Limb (tissue), 2 donors: ENCODE data around the gene WDR3.
A peak's percentile ranks its signal among the peaks of the same experiment; 100 is the strongest.
"Not testable (repeated sequence)": the region's sequence is repeated elsewhere in the genome, so short reads cannot be mapped to it uniquely, and the experiment has no call there.

Experiments used
- DNase-seq, 2 donors: peaks; one replicate each; pipeline ENCODE4 v3.0.0-alpha.2; 2016; ENCODE audit errors: extremely low spot score in 2 of 2

The WDR3 gene

DNA sequence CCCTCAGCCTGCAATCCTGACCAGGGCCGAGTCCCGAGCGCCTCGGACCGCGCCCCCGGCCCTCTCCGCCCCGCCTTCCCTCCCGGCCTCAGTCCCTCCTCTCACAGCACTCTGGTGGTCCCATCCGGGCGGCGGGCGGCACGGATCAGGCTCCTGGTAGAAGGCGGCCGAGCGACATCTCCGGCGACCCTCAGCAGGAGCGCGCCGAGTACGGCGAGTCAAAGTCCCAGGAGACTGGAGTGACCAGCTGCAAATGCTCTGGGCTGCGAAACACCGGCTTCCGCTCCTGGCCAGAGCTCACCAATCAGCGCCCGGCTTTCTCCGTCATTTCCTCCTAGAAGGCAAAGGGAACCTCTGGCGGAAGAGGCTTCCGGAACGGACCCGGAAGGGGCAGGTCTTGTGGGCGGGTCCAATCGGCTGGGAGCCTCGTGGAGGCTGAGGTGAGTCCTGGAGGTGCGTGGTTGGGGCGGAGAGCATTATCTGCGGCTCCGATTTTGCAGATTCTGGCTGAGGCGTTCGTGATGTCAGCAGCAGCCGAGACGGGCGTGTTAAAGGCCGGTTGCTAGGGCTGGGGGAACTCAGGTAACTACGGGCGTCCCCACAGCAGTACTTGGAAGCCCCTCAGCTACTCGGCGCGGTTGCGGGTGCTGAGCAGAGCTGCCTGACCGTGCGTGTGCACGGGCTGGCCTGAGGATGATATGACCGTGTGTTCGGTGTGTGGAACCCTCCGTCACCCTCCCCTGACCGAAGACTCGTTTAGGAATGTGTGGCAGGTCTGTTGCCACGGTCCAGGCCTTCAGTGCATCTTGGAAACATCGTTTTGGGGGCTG lies at the start of gene WDR3, which contains the start of gene GDAP2:
TSS of gene WDR3 (plus strand) at position 397 of the 830 bp plus-strand sequence. CDS start 3,581 bp downstream, outside the sequence.
TSS of gene GDAP2 (minus strand) at position 279 of the 830 bp plus-strand sequence. CDS start 9,264 bp downstream, outside the sequence.
- DNase-seq = peak; percentile 95 to 96

DNA sequence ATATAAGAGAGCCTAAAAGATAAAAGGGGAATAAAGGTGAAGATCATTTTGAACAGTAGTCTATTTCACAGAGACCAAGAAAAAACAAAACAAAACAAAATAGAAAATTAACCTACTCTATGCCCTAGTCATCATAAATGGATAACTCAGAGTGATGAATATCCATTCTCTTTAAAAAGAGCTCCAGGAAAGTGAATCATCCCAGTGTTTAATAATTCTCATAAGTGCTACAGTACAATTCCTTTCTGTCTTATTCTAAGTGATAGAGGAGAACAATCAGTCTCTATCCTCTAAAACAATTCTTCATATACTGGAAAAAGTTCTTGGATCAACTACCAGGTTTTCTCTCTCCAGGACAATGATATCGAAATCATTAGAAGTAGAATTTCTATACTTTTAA lies 45.9 kb upstream of the WDR3 start:
- DNase-seq = no peak

DNA sequence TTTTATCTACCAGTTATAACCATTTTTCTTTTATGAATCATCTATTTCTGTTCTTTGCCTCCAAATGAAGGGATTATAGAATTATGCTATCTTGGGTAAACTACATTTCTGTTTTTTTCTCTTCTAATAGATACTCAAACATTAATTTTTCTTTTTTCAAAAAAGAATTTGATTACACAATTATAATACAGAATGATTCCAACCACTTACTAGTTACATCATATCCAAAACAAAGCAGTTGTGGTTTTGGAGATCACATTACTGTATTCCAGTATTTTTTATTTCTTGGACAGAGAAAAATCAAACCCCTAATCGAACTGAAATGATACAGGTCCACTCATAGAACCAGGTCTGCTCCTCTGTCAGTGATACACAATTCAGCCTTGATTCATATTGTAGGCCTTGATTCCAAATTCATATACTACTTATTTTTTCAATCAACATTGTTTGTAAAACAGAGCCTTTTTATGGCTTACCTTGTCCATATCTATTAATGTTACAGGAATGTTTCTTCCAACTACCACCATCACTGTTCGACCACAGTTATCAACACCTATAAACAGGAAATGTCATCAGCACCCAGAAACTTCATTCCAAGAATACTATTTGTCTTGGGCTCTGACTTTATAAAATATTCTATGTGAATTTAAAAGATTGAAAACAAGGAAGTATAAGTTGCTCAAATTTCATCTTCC lies 43.3 kb upstream of the WDR3 start:
- no peak for DNase-seq

DNA sequence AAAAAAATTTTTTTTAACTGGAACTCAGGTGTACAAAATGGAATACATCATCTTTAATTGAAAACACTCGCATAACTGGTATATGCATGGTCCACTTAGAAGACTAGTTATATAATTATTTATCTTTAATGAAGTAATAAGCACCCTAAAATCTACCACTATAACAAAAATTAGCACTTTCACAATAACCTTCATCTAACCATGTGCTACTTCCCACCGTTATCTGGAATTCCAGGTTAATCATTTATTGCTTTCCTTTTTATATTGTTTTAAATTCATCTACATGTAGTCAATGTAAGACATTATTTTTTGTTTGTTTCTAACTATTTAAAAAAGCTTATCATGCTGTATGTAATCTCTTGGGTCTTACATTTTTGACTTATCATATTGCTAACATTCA lies 39.1 kb upstream of the WDR3 start:
- no peak for DNase-seq

DNA sequence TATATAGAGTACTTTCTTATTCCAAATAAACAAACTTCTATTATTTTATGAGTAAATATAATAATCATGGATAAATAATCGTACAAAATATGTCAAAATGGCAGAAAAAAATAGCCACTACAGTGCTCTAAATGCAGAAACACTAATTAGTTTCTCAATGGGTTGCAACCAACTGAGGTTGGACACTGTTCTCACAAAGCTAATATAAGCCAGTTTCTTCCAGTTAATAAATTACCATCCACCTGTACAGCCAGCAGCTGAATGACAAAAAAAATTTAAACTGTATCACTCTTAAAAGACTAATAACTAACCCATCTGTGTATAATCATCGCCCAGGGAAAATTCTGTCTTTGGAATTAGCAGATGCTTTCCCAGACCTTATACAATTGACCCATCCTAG lies 37.0 kb upstream of the WDR3 start:
- DNase-seq = no peak

DNA sequence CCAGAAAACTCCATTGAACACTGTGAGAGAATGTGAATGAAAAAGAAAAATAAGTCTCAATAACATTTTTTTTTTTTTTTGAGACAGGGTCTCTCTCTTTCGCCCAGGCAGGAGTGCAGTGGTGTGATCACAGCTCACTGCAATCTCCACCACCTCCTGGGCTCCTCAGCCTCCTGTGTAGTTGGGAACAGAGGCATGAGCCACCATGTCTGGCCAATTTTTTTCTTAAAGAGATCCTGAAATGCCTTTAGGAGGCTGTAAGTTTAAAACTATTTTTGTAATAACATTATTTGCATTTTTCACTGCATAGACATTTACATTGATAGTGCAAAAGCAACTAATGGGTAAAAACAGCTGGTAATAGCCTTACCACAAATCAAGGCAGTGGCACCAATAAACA lies 35.5 kb upstream of the WDR3 start:
- DNase-seq = no peak

DNA sequence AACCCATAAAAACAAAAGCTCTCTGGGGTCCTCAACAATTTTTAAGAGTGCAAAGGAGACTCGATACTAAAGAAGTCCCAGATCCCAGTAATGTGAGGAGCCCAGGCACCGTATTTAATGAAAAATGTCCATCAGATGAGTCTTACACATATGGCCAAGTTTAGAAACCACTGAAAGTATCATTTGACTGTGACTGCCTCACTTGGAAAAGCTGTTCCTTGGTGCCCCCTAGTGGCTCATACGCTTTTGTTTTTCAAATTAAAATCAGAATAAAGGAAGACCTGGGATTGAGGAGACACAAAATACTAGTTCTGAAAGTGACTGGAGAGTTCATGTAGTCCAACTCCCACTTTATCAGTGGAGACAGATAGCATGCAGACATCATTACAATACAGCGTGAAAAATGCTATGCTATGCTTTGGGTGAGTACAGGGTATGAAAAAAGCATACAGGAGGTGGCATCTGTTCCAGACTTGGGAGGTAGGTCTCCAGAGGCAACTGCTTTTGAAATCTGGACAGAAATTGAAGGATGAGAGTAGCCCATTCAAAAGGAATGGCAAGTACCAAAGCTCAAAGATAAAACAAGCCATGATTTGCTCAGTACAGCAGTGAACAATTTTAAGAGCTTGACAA lies 33.9 kb upstream of the WDR3 start:
- DNase-seq = peak; percentile 73 to 89

DNA sequence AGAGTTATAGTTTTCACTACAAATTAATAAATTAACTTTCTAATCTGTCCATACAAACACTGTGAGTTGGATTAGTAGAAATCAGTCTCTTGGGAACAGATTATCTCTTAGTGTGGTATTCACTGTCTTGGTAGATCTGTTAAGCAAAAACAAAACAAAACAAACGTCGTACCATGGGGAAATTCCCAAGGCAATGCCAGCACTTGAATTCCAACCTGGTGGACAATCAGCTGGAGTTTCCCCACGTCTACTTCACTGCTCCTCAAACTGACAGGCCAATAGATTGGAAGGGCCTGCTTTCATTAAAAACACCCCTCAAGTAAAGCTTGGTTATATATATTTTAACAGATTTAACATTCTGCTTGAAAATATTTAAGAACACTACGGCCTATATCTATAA lies 32.0 kb upstream of the WDR3 start:
- DNase-seq = no peak

DNA sequence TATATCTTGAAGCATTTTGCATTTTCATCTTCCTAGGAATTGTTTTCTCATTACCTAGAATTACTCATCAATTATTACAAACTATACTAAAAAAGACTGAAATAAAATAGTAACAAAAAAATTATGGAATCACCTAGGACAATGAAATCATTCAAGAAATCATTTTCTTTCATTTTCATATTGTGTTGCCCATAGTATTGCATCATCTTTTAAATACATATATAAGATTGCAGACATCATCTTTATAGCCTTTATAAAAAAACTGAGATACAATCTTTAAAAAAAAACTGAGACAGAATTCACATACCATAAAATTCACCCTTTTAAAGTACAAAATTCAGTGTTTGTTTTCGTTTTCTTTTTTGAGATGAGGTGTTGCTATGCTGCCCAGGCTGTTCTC lies 29.7 kb upstream of the WDR3 start:
- no peak for DNase-seq

DNA sequence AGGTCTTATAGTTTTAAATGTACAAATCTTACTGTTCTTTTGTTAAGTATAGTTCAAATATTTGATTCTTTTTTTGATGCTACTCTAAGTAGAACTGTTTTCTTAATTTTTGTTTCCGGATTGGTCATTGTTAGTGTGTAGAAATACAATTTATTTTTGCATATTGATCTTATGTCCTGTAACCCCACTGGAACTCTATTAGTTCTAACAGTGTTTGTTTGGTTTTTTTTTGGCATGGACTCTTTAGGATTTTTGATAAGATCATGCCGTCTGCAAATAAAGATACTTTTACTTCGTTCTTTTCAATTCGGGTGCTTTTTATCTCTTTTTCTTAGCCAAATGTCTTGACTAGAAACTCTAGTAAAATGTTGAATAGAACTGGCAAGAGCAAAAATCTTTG lies 26.6 kb upstream of the WDR3 start:
- DNase-seq = no peak

DNA sequence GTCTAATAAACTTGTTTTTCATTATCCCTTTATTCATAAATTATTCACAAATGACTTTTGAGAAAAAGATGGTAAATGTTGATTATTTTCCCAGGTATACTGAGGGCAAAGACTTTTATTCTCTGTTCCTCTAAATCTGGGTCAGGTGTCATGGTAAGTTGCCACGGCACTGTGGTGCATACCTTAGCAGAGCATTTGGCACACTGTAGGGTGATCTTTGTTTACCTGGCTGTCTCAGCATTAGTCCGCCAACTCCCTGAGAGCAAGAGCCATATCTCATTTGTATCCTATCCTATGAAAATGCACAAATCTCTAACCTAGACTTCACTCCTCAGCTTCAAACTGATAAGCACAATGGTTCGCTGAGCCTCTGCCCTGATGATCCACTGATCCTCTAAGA lies 25.1 kb upstream of the WDR3 start:
- no peak for DNase-seq

DNA sequence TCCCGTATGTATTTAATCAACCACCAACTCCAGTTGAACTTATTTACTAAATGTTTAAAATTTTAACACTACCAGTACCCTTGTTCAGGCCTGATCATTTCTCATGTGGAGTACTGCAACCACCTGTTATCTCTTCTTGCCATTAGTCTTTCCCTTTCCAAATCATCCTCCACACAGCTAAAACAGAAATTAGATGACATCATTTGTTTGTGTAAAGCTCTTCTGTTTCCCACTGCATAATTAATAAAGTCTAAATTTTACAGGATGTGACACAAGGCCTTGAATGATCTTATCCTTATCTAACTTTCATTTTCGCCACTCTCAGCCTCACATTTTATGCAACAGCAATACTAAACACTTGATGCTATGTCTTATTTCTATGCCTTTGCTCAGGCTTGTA lies 24.5 kb upstream of the WDR3 start:
- DNase-seq = no peak

DNA sequence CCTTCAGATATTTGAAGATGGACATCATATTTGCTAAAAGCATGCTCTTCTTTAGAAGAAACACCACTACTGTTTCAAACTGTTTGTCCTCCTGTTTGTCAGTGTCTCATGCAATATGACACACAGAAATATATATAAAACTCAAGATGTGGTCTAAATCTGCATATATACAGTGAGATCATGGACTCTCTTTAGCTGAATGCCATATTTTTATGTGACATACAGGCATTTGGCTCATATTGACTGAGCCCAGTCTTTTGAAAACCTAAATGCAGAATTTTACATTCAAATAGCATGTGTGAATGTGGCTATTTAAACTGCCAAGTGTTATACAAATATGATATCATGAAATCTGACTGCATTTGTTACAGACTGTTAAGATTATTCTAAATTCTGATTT lies 18.5 kb upstream of the WDR3 start:
- no peak for DNase-seq

DNA sequence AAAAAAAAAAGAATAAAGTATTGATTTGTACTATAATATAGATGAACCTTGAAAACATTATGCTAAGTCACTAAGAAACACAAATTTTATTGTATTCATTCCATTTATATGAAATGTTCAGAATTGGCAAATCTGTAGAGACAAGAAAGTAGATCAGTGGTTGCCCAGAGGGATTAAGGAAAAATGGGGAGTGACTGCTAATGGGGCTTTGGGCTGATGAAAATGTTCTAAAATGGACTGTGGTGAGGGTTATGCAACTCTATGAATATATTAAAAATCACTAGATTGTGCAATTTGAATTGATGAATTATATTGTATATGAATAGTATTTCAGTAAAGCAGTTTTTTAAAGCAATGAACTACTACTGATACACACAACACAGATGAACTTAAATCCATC lies 10.2 kb upstream of the WDR3 start:
- no peak for DNase-seq

DNA sequence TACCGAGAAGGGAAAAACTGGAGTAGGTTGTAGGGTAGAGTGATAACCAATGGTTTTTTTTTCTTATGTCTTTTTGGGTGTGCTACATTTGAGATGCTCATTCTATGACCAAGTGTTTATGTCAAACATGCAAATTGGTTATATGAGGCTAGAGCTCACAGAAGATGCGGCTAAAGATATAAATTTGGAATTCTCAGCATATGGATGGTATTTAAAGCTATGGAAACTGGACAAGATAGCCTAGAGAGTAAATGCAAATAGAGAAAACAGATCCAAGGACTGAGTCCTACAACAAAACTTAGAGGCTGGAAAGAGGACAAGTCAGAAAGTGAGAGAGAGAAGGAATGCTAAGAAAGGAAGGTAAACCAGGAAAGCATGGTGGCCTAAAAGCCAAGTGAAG lies 7.5 kb upstream of the WDR3 start:
- DNase-seq = no peak

DNA sequence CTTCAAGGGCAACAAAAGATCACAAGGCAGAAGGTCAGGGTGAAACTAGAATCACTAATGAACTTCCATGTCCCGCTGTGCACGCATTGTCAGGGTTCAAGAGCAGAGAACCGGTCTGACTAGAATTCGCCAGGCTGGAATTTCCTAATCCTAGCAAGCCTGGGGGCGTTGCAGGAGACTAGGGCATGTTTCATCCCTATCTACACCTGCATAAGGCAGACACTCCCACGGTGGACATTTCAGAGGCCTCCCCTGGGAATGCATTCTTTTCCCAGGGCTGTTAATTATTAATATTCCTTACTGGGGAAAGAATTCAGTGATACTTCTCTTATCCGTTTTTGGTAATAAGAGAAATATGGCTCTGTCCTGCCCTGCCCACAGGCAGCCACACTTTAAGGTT lies 6.8 kb upstream of the WDR3 start:
- DNase-seq = not testable (repeated sequence)

DNA sequence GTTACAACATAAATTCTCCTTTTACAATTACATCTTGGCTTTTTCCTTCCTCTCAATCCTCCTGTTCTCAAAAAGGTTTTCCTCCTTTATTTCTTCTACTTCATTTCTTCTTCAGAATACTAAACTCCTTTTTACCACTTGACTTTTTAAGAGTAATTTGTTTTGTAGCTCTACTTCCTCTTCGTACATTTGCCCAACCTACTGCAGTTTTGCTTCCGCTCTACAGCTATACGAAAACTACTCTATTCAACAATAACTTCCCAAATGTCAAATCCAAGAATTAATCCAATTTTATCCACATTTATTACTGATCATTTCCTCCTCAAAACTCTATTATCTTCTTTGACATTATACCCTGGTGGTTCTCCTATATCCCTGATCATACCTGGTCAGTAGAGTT lies 3.6 kb upstream of the WDR3 start:
- DNase-seq = no peak

DNA sequence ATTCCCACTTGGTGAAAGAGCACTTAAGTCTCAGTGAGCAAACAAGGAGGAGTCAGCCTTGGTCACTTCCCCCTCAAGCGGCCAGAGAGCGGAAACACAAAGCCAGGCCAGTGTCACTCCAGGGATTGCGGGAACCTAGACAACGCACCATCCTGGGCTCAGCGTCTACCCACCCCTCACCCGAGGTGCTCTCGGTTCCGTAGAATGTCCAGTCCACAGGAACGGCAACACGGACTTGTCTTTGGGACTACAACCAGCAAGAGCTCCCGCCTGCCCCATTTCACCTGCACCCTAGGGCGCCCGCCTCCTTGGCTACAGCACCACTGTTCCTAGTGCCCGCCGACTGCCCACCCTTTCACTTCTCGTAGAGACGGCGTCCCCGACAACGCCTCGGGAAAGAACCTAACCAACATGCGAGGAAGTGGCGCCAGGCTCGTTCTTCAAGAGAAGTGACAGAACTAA lies 627 bp upstream of the WDR3 start:
- peak in 1 of 2 donors; percentile 48 for DNase-seq

DNA sequence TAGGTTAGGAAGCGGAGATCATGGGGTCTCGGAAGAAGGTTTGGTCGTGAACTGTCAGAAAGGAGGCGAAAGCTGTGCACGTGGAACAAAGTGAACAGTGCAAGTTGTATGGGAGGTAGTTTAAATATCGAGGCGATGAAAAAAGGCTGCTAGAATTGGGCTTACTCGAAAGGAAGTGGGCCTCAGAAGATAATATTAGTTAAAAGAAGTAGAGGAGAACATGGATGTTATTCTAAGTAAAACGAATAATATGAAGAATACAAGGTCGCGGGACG lies 571 bp downstream of the WDR3 start:
- DNase-seq = no peak

DNA sequence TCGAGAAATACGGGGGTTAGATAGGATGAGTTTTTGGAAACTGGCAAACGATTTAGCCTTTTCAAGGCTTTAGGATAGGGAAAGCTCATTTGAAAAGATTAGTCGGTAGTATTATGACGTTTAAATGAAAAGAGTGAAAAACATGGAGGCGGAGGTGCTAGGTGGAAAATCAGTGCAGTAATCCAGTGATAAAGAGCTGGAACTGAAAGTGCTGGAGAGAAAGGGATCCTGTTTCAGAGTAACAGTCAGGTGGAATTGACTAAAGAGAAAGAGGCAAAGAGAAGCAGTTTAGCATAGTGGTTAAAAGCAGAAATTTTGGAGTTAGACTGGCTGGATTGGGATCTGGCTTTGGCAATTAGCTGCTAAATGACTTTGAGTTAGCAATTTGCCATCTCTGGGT lies 945 bp downstream of the WDR3 start:
- no peak for DNase-seq

DNA sequence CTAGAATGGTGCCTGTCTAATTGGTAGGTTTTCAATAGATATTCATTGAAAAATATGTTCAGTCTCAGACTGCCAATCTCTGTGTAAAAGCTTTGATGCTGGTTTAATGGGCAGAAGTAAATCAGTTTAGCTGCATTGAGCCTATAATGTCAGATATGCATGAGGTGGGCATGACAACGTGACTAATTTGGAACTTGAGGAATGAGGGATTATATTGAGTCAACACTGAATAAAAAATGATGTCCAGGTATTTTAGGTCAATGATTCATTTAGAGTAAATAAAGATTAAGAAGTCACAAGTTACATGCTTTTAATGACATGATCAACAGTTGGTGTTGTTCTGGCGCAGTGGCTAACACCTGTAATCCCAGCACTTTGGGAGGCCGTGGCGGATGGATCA lies 3.0 kb downstream of the WDR3 start:
- DNase-seq = no peak

DNA sequence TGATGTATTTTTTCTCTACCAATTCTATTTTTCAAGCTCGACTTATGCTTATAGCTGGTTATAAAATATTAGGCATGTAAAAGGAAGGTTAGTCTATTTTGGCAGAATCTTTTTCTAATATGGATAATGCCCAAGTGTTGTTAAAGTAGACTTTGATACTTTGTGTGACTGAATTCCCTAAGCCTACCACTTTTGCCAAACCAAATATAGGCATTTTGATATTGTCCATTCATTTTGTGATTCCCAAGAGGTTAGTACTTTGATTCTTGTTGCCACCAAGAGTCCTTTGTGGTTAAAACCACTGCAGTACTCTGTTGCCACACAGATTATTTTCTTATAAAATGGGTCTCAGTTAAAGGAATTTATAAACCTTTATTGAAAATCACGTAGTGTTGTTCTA lies 4.2 kb downstream of the WDR3 start:
- DNase-seq = no peak

DNA sequence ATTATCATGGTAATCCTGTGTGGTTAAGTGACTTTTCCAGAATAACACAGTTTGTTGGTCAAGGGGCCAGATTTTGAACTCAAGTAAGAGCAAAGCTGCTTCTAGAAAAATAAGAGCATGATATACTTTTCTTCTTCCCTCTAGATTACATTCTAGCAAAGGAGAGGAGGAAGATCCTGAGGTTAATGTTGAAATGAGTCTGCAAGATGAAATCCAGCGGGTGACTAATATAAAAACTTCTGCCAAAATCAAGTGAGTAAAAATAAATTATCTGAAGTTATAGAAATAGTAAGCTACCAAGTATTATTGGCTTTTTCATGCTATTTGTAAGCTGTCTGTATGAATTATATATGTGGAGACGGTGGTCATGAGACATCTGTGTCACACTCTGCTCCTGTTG lies 12.8 kb downstream of the WDR3 start:
- no peak for DNase-seq
